Mesothelial cell of epicardium (in vitro differentiated cells): ENCODE measurements around the gene COG8. TPM values are rescaled to one million over a fixed set of nuclear protein-coding genes. Genes with fewer than 3 reads are reported as not detected.

ENCODE experiments used
- DNase-seq, 2 experiments: peaks; one replicate each; pipeline ENCODE4 v3.0.0; 2021; ENCODE audit warnings: low spot score in 2 of 2; ENCODE audit not compliant: unreplicated experiment in 2 of 2
- H3K27ac Mint-ChIP-seq: 2 replicates; pipeline ENCODE4 v1.8.0; 2021; ENCODE audit warnings: mixed read lengths
- H3K27me3 Mint-ChIP-seq: 2 replicates; pipeline ENCODE4 v1.8.0; 2021; ENCODE audit warnings: low read depth, mixed read lengths
- H3K36me3 Mint-ChIP-seq: 2 replicates; pipeline ENCODE4 v1.8.0; 2021; ENCODE audit warnings: mixed read lengths
- H3K4me1 Mint-ChIP-seq: 2 replicates; pipeline ENCODE4 v1.8.0; 2021; ENCODE audit warnings: mixed read lengths
- H3K4me3 Mint-ChIP-seq: 2 replicates; pipeline ENCODE4 v1.8.0; 2021; ENCODE audit warnings: mild to moderate bottlenecking, moderate library complexity, mixed read lengths
- H3K9me3 Mint-ChIP-seq: 2 replicates; pipeline ENCODE4 v1.8.0; 2021; ENCODE audit warnings: mixed read lengths
- total RNA-seq: library from RNA; stranded (reverse); gene quantifications from 3 replicates; pipeline ENCODE4 v1.2.1, GENCODE V29; 2021
- TF ChIP-seq, protein P1 (sequence below): fragments of 200-600 bp; sonication (generic); IDR thresholded peaks from one replicate; pipeline ENCODE4 v1.5.0; 2021; ENCODE audit warnings: antibody characterized with exemption; ENCODE audit not compliant: unreplicated experiment

COG8 gene
- total RNA-seq, 1 donor from 2014 or later = 49.4 TPM

DNA sequence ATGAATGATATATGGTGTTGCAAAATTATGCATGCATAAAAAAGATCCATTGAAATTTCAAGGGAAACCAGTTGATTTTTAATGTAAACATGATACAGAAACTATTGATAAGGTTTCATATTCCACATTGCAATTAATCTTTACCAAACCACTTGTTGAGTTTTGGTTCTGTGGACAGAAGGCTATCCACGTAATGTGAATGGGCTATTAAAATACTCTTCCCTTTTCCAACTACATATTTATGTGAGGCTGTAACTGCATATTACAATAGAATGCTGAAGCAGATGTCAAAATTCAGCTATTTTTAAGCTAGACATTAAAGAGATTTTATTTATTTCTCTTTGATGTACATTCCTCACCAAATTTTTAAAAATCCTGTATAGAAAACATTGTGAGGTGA lies 62.0 kb downstream of the COG8 start:
- no peak for DNase-seq
- Mint-ChIP-seq H3K36me3 (peaks cover 14% of the 10 kb centered on the region), H3K4me3 (no peak overlapping the region), H3K27me3 (no peaks in the 10 kb centered on the region), H3K9me3 (no peaks in the 10 kb centered on the region), H3K27ac (peak overlapping the region; percentile 6), H3K4me1 (peaks cover 16% of the 10 kb centered on the region)
- TF ChIP-seq, protein P1, sequence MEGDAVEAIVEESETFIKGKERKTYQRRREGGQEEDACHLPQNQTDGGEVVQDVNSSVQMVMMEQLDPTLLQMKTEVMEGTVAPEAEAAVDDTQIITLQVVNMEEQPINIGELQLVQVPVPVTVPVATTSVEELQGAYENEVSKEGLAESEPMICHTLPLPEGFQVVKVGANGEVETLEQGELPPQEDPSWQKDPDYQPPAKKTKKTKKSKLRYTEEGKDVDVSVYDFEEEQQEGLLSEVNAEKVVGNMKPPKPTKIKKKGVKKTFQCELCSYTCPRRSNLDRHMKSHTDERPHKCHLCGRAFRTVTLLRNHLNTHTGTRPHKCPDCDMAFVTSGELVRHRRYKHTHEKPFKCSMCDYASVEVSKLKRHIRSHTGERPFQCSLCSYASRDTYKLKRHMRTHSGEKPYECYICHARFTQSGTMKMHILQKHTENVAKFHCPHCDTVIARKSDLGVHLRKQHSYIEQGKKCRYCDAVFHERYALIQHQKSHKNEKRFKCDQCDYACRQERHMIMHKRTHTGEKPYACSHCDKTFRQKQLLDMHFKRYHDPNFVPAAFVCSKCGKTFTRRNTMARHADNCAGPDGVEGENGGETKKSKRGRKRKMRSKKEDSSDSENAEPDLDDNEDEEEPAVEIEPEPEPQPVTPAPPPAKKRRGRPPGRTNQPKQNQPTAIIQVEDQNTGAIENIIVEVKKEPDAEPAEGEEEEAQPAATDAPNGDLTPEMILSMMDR = no peak

Other genes starting within 250 kb of the COG8 start
- gene HAS3, start 233.9 kb downstream of the COG8 start, total RNA-seq = 0.86 to 1.2 TPM (median 0.92 TPM) in 3 replicates
- gene CHTF8, start 207.0 kb downstream of the COG8 start, total RNA-seq = 91.9 to 96.7 TPM (median 95.2 TPM) in 3 replicates
- 45.0 to 49.4 TPM (median 48.0 TPM) in 3 replicates for gene UTP4, start 206.9 kb downstream of the COG8 start, total RNA-seq
- gene SNTB2, start 152.4 kb downstream of the COG8 start, total RNA-seq = 25.7 to 29.8 TPM (median 26.7 TPM) in 3 replicates
- gene VPS4A, start 28.2 kb downstream of the COG8 start, total RNA-seq = 28.0 to 30.3 TPM (median 29.8 TPM) in 3 replicates
- 13.5 to 14.1 TPM (median 13.6 TPM) in 3 replicates for gene PDF, start 9.0 kb downstream of the COG8 start, total RNA-seq
- gene NIP7, start 208 bp upstream of the COG8 start, total RNA-seq = 27.2 to 31.4 TPM (median 30.5 TPM) in 3 replicates
- 1.2 to 1.7 TPM (median 1.4 TPM) in 3 replicates for gene TMED6, start 12.2 kb upstream of the COG8 start, total RNA-seq
- gene TERF2, start 46.4 kb upstream of the COG8 start, total RNA-seq = 36.8 to 42.4 TPM (median 39.2 TPM) in 3 replicates
- gene CYB5B, start 85.1 kb upstream of the COG8 start, total RNA-seq = 96.6 to 102 TPM (median 101 TPM) in 3 replicates
- 82.7 to 92.5 TPM (median 90.6 TPM) in 3 replicates for gene NFAT5, start 226.4 kb upstream of the COG8 start, total RNA-seq